HepG2 (cell line): ENCODE data around the gene DUSP16. TPM values are rescaled to one million over a fixed set of nuclear protein-coding genes. Genes with fewer than 3 reads are reported as not detected.

Experiments
- ATM ChIP-seq: fragments of 450-650 bp; IDR thresholded peaks from 2 replicates; pipeline ENCODE4 v1.7.1; 2017; ENCODE audit warnings: mild to moderate bottlenecking, borderline replicate concordance
- FOXC1 ChIP-seq: sonication (generic); formaldehyde crosslinking; IDR thresholded peaks from 2 replicates; pipeline ENCODE4 v1.8.0; 2022; ENCODE audit warnings: mild to moderate bottlenecking, missing genetic modification reagents, borderline replicate concordance
- HIVEP1 ChIP-seq: sonication (generic); formaldehyde crosslinking; IDR thresholded peaks from 2 replicates; pipeline ENCODE4 v1.4.0; 2020; ENCODE audit warnings: mild to moderate bottlenecking, missing genetic modification reagents
- PTBP1 ChIP-seq: fragments of 200-400 bp; formaldehyde crosslinking; IDR thresholded peaks from 2 replicates; pipeline ENCODE4 v1.6.1; 2018; ENCODE audit warnings: low read length, low read depth; ENCODE audit not compliant: poor library complexity, severe bottlenecking
- RAD51 ChIP-seq: fragments of 450-650 bp; IDR thresholded peaks from 2 replicates; pipeline ENCODE4 v1.6.1; 2016; ENCODE audit warnings: borderline replicate concordance
- TBL1XR1 ChIP-seq: fragments of 150-350 bp; IDR thresholded peaks from 2 replicates; pipeline ENCODE4 v1.6.1; 2014; ENCODE audit warnings: borderline replicate concordance, low read length; ENCODE audit not compliant: partially characterized antibody
- TEAD3 ChIP-seq: optimal IDR thresholded peaks from 2 replicates; pipeline ENCODE3; 2016; ENCODE audit warnings: borderline replicate concordance
- ZNF12 ChIP-seq: sonication (generic); formaldehyde crosslinking; IDR thresholded peaks from 2 replicates; pipeline ENCODE4 v1.5.0; 2020; ENCODE audit warnings: missing genetic modification reagents
- polyA plus RNA-seq, 8 experiments: library from polyadenylated mRNA; depleted of rRNA in 3 of 8; stranded (reverse) in 7 of 8; unstranded in 1 of 8; fragments of >200 nt; fragmentation: Illumina TruSeq in 4 of 8; extraction: Trizol in 4 of 8; gene quantifications; 2 replicates each; pipeline versions ENCODE4 v1.2.1 to v1.2.3, GENCODE V29; 2011 to 2016; ENCODE audit warnings: low read depth in 4 of 8, missing spikeins in 1 of 8, mixed read lengths in 1 of 8; ENCODE audit not compliant: insufficient read depth in 1 of 8
- total RNA-seq, 5 experiments: library from RNA; depleted of rRNA; stranded (reverse); fragments of >200 nt; fragmentation: Illumina TruSeq; extraction: Trizol; gene quantifications; 2 replicates each; pipeline ENCODE4 v1.2.3, GENCODE V29; 2016; ENCODE audit warnings: low read depth in 1 of 5
- TF ChIP-seq, protein P1 (sequence below): IDR thresholded peaks from 2 replicates; pipeline ENCODE4 v1.6.1; 2016
- TF ChIP-seq, protein P2 (sequence below): sonication (generic); formaldehyde crosslinking; conservative IDR thresholded peaks from 2 replicates; pipeline ENCODE4 v1.4.0; 2020; ENCODE audit warnings: mild to moderate bottlenecking, missing genetic modification reagents, moderate library complexity
- TF ChIP-seq, protein P3 (sequence below): sonication (generic); formaldehyde crosslinking; IDR thresholded peaks from 2 replicates; pipeline ENCODE4 v1.8.0; 2022; ENCODE audit warnings: mild to moderate bottlenecking, missing genetic modification reagents
- TF ChIP-seq, protein P4 (sequence below): sonication (generic); formaldehyde crosslinking; IDR thresholded peaks from 2 replicates; pipeline ENCODE4 v1.8.1; 2023; ENCODE audit warnings: mild to moderate bottlenecking, missing genetic modification reagents
- TF ChIP-seq, protein P5 (sequence below): sonication (generic); formaldehyde crosslinking; IDR thresholded peaks from 2 replicates; pipeline ENCODE4 v1.5.1; 2020; ENCODE audit warnings: missing genetic modification reagents, mild to moderate bottlenecking, borderline replicate concordance
- TF ChIP-seq, protein P6 (sequence below): sonication (generic); formaldehyde crosslinking; IDR thresholded peaks from 2 replicates; pipeline ENCODE4 v1.4.0; 2020; ENCODE audit warnings: missing genetic modification reagents
- TF ChIP-seq, protein P7 (sequence below): sonication (generic); formaldehyde crosslinking; IDR thresholded peaks from 2 replicates; pipeline ENCODE4 v1.5.0; 2020; ENCODE audit warnings: missing genetic modification reagents

The DUSP16 gene
- total and polyA plus RNA-seq, 2 of the 13 experiments (the other 11 are each of a cell fraction or from before 2014, with no cell fraction given), result 45.7 to 46.6 TPM

DNA sequence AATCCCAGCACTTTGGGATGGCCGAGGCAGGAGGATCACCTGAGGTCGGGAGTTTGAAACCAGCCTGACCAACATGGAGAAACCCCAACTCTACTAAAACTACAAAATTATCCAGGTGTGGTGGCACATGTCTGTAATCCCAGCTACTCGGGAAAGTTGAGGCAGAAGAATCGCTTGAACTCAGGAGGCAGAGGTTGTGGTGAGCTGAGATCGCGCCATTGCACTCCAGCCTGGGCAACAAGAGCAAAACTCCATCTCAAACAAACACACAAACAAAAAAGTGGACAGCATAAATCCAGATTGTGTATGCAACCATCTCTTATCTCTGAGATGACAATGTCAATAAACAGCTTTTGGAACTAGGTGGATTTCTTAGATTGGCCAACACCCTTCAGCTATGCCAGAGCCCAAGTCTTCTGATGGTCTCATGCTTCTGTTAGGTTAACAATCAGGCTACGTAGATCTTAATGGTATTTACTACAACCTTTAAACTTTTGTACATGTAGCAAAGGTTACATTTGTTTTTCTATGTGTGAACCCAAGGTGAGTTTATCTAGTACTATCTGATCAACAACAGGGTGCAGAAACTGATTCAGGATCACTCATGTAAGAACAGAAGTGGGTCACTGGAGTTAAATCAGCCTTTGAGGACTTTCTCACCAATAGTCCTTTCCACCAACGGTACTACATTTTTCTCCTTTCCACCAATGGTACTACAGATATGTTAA is 73.7 kb downstream of the DUSP16 start (continued):
- TF ChIP-seq TBL1XR1 (no peak), RAD51 (no peak), HIVEP1 (CRISPR knock-in tag) (no peak), FOXC1 (CRISPR knock-in tag) (no peak), ZNF12 (CRISPR knock-in tag) (no peak), PTBP1 (no peak), TEAD3 (CRISPR knock-in tag) (peak; percentile 75), ATM (no peak)
- TF ChIP-seq, protein P1, sequence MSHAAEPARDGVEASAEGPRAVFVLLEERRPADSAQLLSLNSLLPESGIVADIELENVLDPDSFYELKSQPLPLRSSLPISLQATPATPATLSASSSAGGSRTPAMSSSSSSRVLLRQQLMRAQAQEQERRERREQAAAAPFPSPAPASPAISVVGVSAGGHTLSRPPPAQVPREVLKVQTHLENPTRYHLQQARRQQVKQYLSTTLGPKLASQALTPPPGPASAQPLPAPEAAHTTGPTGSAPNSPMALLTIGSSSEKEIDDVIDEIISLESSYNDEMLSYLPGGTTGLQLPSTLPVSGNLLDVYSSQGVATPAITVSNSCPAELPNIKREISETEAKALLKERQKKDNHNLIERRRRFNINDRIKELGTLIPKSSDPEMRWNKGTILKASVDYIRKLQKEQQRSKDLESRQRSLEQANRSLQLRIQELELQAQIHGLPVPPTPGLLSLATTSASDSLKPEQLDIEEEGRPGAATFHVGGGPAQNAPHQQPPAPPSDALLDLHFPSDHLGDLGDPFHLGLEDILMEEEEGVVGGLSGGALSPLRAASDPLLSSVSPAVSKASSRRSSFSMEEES (CRISPR knock-in tag), result peak; percentile 59; the same call in 1 of the 2 replicates
- TF ChIP-seq, protein P2, sequence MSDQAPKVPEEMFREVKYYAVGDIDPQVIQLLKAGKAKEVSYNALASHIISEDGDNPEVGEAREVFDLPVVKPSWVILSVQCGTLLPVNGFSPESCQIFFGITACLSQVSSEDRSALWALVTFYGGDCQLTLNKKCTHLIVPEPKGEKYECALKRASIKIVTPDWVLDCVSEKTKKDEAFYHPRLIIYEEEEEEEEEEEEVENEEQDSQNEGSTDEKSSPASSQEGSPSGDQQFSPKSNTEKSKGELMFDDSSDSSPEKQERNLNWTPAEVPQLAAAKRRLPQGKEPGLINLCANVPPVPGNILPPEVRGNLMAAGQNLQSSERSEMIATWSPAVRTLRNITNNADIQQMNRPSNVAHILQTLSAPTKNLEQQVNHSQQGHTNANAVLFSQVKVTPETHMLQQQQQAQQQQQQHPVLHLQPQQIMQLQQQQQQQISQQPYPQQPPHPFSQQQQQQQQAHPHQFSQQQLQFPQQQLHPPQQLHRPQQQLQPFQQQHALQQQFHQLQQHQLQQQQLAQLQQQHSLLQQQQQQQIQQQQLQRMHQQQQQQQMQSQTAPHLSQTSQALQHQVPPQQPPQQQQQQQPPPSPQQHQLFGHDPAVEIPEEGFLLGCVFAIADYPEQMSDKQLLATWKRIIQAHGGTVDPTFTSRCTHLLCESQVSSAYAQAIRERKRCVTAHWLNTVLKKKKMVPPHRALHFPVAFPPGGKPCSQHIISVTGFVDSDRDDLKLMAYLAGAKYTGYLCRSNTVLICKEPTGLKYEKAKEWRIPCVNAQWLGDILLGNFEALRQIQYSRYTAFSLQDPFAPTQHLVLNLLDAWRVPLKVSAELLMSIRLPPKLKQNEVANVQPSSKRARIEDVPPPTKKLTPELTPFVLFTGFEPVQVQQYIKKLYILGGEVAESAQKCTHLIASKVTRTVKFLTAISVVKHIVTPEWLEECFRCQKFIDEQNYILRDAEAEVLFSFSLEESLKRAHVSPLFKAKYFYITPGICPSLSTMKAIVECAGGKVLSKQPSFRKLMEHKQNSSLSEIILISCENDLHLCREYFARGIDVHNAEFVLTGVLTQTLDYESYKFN (CRISPR knock-in tag), result peak; percentile 90
- TF ChIP-seq, protein P3, sequence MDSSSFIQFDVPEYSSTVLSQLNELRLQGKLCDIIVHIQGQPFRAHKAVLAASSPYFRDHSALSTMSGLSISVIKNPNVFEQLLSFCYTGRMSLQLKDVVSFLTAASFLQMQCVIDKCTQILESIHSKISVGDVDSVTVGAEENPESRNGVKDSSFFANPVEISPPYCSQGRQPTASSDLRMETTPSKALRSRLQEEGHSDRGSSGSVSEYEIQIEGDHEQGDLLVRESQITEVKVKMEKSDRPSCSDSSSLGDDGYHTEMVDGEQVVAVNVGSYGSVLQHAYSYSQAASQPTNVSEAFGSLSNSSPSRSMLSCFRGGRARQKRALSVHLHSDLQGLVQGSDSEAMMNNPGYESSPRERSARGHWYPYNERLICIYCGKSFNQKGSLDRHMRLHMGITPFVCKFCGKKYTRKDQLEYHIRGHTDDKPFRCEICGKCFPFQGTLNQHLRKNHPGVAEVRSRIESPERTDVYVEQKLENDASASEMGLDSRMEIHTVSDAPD, result no peak
- TF ChIP-seq, protein P4, sequence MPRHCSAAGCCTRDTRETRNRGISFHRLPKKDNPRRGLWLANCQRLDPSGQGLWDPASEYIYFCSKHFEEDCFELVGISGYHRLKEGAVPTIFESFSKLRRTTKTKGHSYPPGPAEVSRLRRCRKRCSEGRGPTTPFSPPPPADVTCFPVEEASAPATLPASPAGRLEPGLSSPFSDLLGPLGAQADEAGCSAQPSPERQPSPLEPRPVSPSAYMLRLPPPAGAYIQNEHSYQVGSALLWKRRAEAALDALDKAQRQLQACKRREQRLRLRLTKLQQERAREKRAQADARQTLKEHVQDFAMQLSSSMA (CRISPR knock-in tag), result no peak
- TF ChIP-seq, protein P5, sequence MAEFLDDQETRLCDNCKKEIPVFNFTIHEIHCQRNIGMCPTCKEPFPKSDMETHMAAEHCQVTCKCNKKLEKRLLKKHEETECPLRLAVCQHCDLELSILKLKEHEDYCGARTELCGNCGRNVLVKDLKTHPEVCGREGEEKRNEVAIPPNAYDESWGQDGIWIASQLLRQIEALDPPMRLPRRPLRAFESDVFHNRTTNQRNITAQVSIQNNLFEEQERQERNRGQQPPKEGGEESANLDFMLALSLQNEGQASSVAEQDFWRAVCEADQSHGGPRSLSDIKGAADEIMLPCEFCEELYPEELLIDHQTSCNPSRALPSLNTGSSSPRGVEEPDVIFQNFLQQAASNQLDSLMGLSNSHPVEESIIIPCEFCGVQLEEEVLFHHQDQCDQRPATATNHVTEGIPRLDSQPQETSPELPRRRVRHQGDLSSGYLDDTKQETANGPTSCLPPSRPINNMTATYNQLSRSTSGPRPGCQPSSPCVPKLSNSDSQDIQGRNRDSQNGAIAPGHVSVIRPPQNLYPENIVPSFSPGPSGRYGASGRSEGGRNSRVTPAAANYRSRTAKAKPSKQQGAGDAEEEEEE (CRISPR knock-in tag), result no peak
- TF ChIP-seq, protein P6, sequence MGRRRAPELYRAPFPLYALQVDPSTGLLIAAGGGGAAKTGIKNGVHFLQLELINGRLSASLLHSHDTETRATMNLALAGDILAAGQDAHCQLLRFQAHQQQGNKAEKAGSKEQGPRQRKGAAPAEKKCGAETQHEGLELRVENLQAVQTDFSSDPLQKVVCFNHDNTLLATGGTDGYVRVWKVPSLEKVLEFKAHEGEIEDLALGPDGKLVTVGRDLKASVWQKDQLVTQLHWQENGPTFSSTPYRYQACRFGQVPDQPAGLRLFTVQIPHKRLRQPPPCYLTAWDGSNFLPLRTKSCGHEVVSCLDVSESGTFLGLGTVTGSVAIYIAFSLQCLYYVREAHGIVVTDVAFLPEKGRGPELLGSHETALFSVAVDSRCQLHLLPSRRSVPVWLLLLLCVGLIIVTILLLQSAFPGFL, result no peak
- TF ChIP-seq, protein P7, sequence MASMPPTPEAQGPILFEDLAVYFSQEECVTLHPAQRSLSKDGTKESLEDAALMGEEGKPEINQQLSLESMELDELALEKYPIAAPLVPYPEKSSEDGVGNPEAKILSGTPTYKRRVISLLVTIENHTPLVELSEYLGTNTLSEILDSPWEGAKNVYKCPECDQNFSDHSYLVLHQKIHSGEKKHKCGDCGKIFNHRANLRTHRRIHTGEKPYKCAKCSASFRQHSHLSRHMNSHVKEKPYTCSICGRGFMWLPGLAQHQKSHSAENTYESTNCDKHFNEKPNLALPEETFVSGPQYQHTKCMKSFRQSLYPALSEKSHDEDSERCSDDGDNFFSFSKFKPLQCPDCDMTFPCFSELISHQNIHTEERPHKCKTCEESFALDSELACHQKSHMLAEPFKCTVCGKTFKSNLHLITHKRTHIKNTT (CRISPR knock-in tag), result no peak
